PC-9 (cell line): ENCODE data around the gene TMEM151A. TPM values are rescaled to one million over a fixed set of nuclear protein-coding genes. Genes with fewer than 3 reads are reported as not detected.
A peak's percentile ranks its signal among the peaks of the same experiment; 100 is the strongest.

Source experiments
- BruUV-seq: library from RNA; stranded (reverse); fragments of 400-500 nt; replicated peaks from 2 replicates; lab custom pipeline; 2021; lab: Mats Ljungman, UMichigan
- CTCF ChIA-PET: fragments of 300-600 bp; sonication (Branson Sonifier 250); formaldehyde crosslinking; loops from one replicate; lab custom pipeline; 2022; ENCODE audit warnings: antibody characterized with exemption; lab: Charles Lee
- POLR2A ChIA-PET: fragments of 300-600 bp; sonication (Branson Sonifier 250); formaldehyde crosslinking; loops from one replicate; lab custom pipeline; 2022; ENCODE audit warnings: antibody characterized with exemption; ENCODE audit not compliant: unreplicated experiment; lab: Charles Lee
- DNase-seq, 2 experiments: peaks; one replicate each; pipeline versions ENCODE4 v3.0.0 to v3.0.0-alpha.2; 2015 to 2022; ENCODE audit warnings: mixed read lengths in 1 of 2
- H2AFZ ChIP-seq: fragments of 200-600 bp; sonication (generic); 2 replicates; pipeline ENCODE4 v1.8.1; 2017; ENCODE audit warnings: antibody characterized with exemption
- H3F3A ChIP-seq: fragments of 200-600 bp; sonication (generic); 2 replicates; pipeline ENCODE4 v1.8.1; 2017; ENCODE audit warnings: antibody characterized with exemption, mild to moderate bottlenecking, low read depth; ENCODE audit not compliant: insufficient read depth
- H3K27ac ChIP-seq: fragments of 200-600 bp; sonication (generic); 2 replicates; pipeline ENCODE4 v1.6.1; 2016; ENCODE audit warnings: mixed run types
- H3K27me3 ChIP-seq: fragments of 200-600 bp; sonication (generic); 2 replicates; pipeline ENCODE4 v1.6.1; 2016; ENCODE audit warnings: low read depth, mixed run types; ENCODE audit not compliant: insufficient read depth
- H3K36me3 ChIP-seq: fragments of 200-600 bp; sonication (generic); 2 replicates; pipeline ENCODE4 v1.6.1; 2016; ENCODE audit warnings: low read depth, mixed run types
- H3K4me1 ChIP-seq: fragments of 200-600 bp; sonication (generic); replicated peaks from 2 replicates; pipeline ENCODE4 v1.6.1; 2016; ENCODE audit warnings: mixed run types; ENCODE audit not compliant: insufficient read depth
- H3K4me2 ChIP-seq: fragments of 200-600 bp; sonication (generic); 2 replicates; pipeline ENCODE4 v1.6.1; 2017; ENCODE audit warnings: mixed run types
- H3K4me3 ChIP-seq: fragments of 200-600 bp; sonication (generic); 2 replicates; pipeline ENCODE4 v1.6.1; 2016; ENCODE audit warnings: mixed run types
- H3K79me2 ChIP-seq: fragments of 200-600 bp; sonication (generic); 2 replicates; pipeline ENCODE4 v1.6.1; 2017; ENCODE audit warnings: low read depth, mixed run types
- H3K9me2 ChIP-seq: fragments of 200-600 bp; sonication (generic); 2 replicates; pipeline ENCODE4 v1.8.1; 2017; ENCODE audit warnings: mild to moderate bottlenecking; ENCODE audit not compliant: insufficient read depth
- H3K9me3 ChIP-seq: fragments of 200-600 bp; sonication (generic); 2 replicates; pipeline ENCODE4 v1.8.1; 2016; ENCODE audit warnings: low read depth; ENCODE audit not compliant: insufficient read depth
- H4K20me1 ChIP-seq: fragments of 200-600 bp; sonication (generic); 2 replicates; pipeline ENCODE4 v1.8.1; 2017; ENCODE audit not compliant: insufficient read depth
- EZH2 ChIP-seq: fragments of 200-600 bp; sonication (generic); IDR thresholded peaks from 2 replicates; pipeline ENCODE4 v1.8.0; 2017; ENCODE audit warnings: antibody characterized with exemption, low read depth
- intact Hi-C: fragments of 100-400 bp; cut with micrococcal nuclease; formaldehyde crosslinking; loops from one replicate; pipeline ENCODE4 v1.10.0; 2022; ENCODE audit not compliant: unreplicated experiment
- total RNA-seq: library from RNA; stranded (reverse); gene quantifications from 2 replicates; pipeline ENCODE4 v1.2.3, GENCODE V29; 2021
- TF ChIP-seq, protein P1 (sequence below): fragments of 200-600 bp; sonication (generic); conservative IDR thresholded peaks from 2 replicates; pipeline ENCODE4 v1.6.1; 2017; ENCODE audit warnings: mixed run types, antibody characterized with exemption, mild to moderate bottlenecking, moderate library complexity

The TMEM151A gene
- total RNA-seq, 1 experiment from 2014 or later = 0.22 TPM

DNA sequence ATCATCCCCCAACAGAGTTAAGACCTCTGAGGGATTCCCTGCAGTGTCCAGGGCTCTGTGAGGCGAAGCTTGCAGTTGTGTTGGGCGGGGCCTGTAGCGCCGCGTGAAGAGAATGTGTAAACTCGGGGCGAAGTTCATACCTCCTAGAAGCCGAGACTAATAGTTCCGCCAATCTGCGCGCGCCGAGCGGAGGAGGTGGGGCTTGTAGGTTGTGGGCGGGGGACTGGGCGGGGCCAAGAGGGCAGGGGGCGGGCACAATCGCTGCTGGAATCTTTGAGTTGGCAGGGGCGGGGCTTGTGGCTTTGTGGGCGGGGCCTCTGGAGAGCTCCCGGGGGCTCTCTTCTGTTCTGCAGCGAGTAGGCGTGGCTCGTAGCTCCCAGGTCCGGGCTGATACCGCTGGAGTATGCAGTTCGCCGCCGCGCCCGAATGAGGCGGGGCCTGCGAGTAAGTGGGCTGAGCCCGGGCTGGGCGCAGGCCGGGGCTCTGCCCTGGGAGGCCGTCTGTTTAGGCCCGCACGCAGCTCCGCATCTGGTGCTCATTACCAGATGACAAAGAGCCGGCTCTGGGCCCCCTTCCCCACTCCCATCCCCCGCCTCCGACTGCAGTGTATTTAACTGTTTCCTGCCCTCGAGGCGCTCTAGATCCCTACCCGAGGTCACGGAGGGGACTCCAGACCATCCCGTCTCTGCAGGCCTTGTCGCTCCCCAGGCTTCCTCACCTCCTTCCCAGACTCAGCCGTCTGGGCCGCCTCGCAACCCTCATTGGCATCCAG is 21.0 kb downstream of the TMEM151A start:
- peak overlapping the region; percentile 75 for H3K4me2 ChIP-seq
- intact Hi-C loops = loop anchor here (1.0 to 5.0 kb wide), 4 partner anchors 16 to 77 kb away; partner anchors contain the start of genes RIN1 and SLC29A2
- BruUV-seq = no TSS peak
- H3K27ac ChIP-seq = peak overlapping the region; percentile 45; the same call in 1 of the 2 replicates
- no peaks in the 10 kb centered on the region for H3K9me3 ChIP-seq
- peaks cover 6% of the 10 kb centered on the region for H3K4me1 ChIP-seq
- peaks cover 10% of the 10 kb centered on the region; the same call in 1 of the 2 replicates for H3F3A ChIP-seq
- peak overlapping the region; percentile 92 for H2AFZ ChIP-seq
- peak; percentile 93 to 99 for DNase-seq
- no peaks in the 10 kb centered on the region for H3K79me2 ChIP-seq
- H3K4me3 ChIP-seq = peak overlapping the region; percentile 66
- POLR2A ChIA-PET = interaction anchor here (0.5 to 1.6 kb wide), 21 partner anchors 15 to 1093 kb away, joined by 3 to 46 read pairs (median 5); partner anchors contain the start of genes PACS1, RAB1B, RBM4B and RIN1
- CTCF ChIA-PET = interaction anchor here (0.5 to 2.9 kb wide), 18 partner anchors 14 to 1190 kb away, joined by 3 to 30 read pairs (median 4); partner anchors contain the start of genes BRMS1, MRPL11, RBM4B and RIN1
- H4K20me1 ChIP-seq = no peaks in the 10 kb centered on the region
- no peaks in the 10 kb centered on the region for H3K36me3 ChIP-seq
- H3K27me3 ChIP-seq = peaks cover 12% of the 10 kb centered on the region
- no peak for TF ChIP-seq EZH2
- TF ChIP-seq, protein P1, sequence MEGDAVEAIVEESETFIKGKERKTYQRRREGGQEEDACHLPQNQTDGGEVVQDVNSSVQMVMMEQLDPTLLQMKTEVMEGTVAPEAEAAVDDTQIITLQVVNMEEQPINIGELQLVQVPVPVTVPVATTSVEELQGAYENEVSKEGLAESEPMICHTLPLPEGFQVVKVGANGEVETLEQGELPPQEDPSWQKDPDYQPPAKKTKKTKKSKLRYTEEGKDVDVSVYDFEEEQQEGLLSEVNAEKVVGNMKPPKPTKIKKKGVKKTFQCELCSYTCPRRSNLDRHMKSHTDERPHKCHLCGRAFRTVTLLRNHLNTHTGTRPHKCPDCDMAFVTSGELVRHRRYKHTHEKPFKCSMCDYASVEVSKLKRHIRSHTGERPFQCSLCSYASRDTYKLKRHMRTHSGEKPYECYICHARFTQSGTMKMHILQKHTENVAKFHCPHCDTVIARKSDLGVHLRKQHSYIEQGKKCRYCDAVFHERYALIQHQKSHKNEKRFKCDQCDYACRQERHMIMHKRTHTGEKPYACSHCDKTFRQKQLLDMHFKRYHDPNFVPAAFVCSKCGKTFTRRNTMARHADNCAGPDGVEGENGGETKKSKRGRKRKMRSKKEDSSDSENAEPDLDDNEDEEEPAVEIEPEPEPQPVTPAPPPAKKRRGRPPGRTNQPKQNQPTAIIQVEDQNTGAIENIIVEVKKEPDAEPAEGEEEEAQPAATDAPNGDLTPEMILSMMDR = no peak
- H3K9me2 ChIP-seq = no peaks in the 10 kb centered on the region

DNA sequence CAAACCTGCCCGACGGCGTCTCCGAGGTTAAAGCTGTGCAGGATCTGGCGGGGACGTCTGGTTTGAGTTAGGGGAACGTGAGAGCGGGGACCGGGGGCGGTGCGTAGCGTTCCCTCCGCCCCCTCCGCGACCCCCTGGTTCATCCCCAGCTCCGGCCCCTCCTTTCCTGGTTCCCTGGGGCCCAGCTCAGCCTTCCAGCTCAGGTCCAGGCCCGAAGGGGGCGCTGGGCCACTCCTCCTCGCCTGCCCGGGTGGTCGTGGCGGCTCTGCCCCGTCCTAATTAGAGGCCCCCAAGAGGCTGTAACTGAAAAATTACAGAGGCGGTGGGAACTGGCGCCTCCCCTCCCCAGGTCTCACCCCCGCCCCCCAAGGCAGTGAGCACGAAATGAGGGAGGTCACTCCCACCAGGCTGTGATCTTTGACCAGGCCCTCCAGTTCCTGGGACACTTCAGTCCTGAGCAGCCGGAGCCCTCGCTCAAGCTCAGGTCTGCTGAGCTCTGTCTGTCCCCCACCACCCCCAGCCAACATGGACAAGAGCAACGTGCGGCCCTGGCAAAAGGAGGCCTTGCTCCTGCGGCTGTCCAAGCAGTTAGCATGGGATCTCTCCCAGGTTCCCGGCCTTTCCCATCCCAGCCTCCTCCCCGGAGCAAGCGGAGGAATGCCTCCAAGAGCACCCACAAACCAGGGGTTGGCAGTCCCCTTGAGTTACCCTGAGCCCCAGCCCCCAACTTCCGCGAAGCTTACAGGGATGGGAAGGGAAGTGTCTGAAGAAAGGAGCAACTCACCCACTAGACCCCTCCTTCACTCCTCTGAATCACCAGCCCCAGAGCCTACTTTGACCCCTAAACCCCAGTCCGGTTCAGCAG is 21.9 kb downstream of the TMEM151A start:
- H3K79me2 ChIP-seq = no peaks in the 10 kb centered on the region
- H4K20me1 ChIP-seq = no peaks in the 10 kb centered on the region
- DNase-seq = no peak
- H3K36me3 ChIP-seq = no peaks in the 10 kb centered on the region
- peak overlapping the region; percentile 52; the same call in 1 of the 2 replicates for H3K4me3 ChIP-seq
- ChIA-PET CTCF (interaction anchor here (1.0 to 2.9 kb wide), 8 partner anchors 14 to 365 kb away, joined by 3 to 30 read pairs (median 5); partner anchors contain the start of genes BRMS1, MRPL11, RBM4B and RIN1), POLR2A (interaction anchor here (0.6 to 1.6 kb wide), 9 partner anchors 17 to 1094 kb away, joined by 3 to 46 read pairs (median 6); partner anchors contain the start of genes RIN1 and YIF1A)
- intact Hi-C loops = loop anchor here (5.0 kb wide), 1 partner anchor 59 kb away; the partner anchor contains the start of gene SLC29A2
- H3K9me2 ChIP-seq = no peaks in the 10 kb centered on the region
- peaks cover 15% of the 10 kb centered on the region for H3K4me1 ChIP-seq
- peaks cover 9% of the 10 kb centered on the region for H3K27me3 ChIP-seq
- peak overlapping the region; percentile 75 for H3K4me2 ChIP-seq
- H2AFZ ChIP-seq = peak overlapping the region; percentile 83
- H3K27ac ChIP-seq = no peak overlapping the region
- H3F3A ChIP-seq = peaks cover 10% of the 10 kb centered on the region; the same call in 1 of the 2 replicates
- no peaks in the 10 kb centered on the region for H3K9me3 ChIP-seq
- no peak for TF ChIP-seq EZH2
- TF ChIP-seq, protein P1 = no peak
- TSS peak; percentile 81 for BruUV-seq

DNA sequence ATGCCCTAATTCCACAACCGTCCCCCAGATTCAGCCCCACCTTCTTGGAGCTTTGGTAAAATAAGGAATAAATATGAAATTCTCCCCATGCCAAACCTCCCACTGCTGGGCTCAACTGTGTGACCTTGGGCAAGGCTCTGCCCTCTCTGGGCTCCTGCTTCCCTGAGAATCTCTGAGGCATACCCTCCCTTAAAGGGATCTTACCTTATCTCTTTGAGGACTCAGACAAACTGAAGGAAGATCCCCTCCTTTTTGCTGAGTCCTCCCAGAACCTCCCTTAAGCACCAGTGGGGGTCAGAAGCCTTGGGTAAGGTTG is 22.4 kb downstream of the TMEM151A start:
- no peaks in the 10 kb centered on the region for H3K9me2 ChIP-seq
- H3K4me1 ChIP-seq = peaks cover 16% of the 10 kb centered on the region
- H4K20me1 ChIP-seq = no peaks in the 10 kb centered on the region
- H3K36me3 ChIP-seq = no peaks in the 10 kb centered on the region
- 0 out of 2 replicates have a peak, but pooled peaks cover 1% of the 10 kb centered on the region for H3K9me3 ChIP-seq
- no peak overlapping the region for H3K4me2 ChIP-seq
- H2AFZ ChIP-seq = no peak overlapping the region
- intact Hi-C loops = loop anchor here (5.0 kb wide), 1 partner anchor 58 kb away; the partner anchor contains the start of gene SLC29A2
- no peak overlapping the region for H3K4me3 ChIP-seq
- H3K27ac ChIP-seq = no peak overlapping the region
- H3F3A ChIP-seq = peaks cover 10% of the 10 kb centered on the region; the same call in 1 of the 2 replicates
- no TSS peak for BruUV-seq
- ChIA-PET CTCF (no interaction called here), POLR2A (no interaction called here)
- TF ChIP-seq, protein P1 = no peak
- TF ChIP-seq EZH2 = no peak
- peaks cover 8% of the 10 kb centered on the region for H3K27me3 ChIP-seq
- no peaks in the 10 kb centered on the region for H3K79me2 ChIP-seq
- no peak for DNase-seq
